ENCODE measurements around the gene GALNT16.

DNA sequence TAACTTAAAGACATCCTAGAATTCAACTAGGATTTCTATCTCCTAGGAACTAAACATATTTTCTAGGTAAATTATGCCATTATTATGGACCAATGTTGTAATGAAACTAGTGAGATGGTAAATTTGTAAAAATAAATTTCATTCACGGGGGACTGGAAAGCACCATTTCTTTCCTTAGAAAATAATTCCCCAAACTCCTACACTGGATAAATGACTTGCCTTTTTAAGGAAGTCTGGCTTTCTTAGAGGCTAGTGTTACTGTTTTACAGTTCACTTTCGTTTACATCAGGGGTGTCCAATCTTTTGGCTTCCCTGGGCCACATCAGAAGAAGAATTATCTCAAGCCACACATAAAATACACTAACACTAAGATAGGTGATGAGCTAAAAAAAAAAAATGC is 141.9 kb downstream of the GALNT16 start:
- TF ChIP-seq, protein P1, sequence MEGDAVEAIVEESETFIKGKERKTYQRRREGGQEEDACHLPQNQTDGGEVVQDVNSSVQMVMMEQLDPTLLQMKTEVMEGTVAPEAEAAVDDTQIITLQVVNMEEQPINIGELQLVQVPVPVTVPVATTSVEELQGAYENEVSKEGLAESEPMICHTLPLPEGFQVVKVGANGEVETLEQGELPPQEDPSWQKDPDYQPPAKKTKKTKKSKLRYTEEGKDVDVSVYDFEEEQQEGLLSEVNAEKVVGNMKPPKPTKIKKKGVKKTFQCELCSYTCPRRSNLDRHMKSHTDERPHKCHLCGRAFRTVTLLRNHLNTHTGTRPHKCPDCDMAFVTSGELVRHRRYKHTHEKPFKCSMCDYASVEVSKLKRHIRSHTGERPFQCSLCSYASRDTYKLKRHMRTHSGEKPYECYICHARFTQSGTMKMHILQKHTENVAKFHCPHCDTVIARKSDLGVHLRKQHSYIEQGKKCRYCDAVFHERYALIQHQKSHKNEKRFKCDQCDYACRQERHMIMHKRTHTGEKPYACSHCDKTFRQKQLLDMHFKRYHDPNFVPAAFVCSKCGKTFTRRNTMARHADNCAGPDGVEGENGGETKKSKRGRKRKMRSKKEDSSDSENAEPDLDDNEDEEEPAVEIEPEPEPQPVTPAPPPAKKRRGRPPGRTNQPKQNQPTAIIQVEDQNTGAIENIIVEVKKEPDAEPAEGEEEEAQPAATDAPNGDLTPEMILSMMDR (IDR thresholded peaks at IDR 0.05): no peak
- no peak for TF ChIP-seq POLR2A (IDR thresholded peaks at IDR 0.05)
- TF ChIP-seq POLR2AphosphoS5 (IDR thresholded peaks at IDR 0.05): no peak

Measured in suprapubic skin (tissue), 4 donors.